Measurements from ENCODE around the gene GLP1R.

The GLP1R gene

DNA sequence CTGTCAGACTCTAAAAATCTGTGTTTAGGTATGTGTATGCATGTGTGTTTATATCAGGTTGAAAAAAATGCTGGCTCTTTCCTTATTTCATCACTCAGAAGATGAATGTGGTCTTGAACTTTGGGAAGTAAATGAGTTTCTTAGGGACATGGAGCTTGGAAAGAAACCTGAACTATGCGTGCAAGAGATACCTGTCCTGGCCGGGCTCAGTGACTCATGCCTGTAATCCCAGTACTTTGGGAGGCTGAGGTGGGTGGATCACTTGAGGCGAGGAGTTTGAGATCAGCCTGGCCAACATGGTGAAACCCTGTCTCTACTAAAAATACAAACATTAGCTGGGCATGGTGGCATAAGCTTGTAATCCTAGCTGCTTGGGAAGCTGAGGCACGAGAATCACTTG is 4.4 kb upstream of the GLP1R start:
- no peak for DNase-seq (ENCODE audit: low read depth in 2 of 2)

DNA sequence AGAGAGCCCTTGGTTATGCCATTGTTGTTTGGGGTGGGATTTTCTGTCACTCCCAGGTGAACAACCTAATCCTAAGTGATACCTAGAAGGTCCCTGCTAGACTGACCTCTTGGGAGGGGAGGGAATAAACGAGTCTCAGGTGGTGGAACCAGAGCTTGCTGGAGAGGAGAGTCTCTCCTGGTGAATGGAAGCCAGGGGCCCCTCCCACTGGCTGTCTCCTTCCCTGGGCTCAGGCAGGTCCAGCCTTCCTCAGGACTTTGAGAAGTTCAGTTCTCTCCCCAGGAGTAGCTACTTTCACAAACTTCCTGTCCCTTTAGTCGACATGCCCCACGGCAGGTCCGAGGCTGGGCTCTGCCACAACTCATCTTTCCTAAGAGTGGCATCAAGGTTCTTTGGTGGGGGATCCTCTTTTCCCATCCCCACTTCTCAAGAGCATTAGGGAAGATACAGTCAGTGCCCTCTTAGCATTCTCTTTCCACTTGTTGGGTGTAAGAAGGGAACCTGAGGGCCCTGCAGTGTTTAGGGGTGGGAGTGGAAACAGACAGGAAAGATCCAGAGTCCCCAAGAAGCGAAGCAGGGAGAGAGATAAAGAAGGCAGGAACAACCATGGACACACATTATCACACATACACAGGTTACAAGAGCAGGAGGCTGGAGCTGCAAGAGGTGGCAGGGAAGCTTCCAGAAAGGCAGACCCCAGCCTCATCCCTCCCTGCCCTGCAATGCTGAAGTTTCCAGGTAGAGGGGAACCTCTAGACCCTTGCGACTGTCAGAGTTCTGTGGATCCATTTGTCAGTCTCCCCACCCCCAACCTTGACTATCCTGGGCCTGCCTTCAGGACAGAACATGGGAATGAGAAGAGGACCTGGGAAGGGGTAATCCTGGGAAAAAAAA is 900 bp upstream of the GLP1R start:
- DNase-seq (ENCODE audit: low read depth in 2 of 2): no peak

DNA sequence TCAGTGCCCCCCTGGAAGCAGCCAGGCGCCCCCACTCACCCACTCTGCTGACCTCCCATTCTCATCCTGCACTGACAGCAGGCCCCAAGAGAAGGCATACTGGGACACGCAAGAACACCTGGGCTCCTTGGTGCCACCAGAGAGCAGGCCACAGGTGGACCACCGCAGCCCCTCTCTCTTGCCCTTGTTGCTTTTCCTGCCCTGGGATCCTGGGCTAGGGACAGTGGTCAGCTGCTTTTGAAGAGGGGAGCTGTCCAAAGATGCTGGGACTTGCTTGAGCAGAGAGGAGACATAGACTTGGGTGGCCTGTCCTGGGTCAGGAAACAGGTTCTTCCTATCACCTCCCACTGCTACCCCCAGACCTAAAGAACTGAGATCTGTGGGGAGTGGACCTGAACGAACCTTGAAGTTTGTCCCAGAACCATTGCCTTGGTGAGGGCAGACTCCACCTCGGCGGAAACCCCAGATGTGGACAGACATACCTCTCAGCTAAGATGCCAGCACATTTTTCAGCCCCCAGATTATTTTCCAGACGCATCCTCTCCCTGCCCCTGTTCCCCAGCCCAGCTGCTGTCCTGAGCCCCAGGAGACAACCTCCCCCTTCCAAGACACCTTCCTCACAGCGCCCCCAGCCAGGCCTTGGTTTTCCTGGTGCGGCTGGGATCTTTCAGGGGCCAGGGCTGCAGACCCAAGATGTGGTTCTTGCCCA is 1.1 kb downstream of the GLP1R start:
- DNase-seq (ENCODE audit: low read depth in 2 of 2): no peak

DNA sequence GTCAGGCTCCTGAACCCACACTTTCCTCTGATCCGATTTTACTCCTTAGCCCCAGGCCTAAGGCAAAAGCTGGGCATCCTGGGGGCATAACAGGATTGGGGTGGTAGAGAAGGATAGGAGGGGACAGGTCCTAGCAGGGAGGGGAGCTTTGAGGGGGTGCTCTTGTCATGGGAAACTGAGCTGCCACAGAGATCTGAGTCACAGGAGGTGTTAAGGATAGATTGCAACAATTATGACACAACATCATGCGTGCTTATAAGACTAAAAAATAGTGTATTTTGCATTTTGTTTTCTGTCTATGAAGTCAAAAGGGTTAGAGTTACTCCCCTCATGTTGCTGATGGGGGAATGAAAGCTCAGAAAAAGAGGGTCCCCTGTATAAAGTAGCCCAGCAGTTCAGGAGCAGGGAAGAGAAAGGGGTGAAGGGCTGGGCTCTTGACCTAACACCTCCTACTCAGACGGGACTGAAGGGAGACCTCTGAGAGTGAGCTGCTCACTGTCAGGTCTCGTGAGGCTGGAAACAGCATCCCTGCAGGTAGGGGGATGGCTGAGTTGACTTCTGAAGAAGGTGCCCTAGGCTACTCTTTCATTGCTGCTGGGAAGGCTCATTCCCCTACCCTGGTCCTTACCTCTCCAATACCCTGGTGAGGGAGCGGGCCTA is 2.0 kb downstream of the GLP1R start:
- no peak for DNase-seq (ENCODE audit: low read depth in 2 of 2)

DNA sequence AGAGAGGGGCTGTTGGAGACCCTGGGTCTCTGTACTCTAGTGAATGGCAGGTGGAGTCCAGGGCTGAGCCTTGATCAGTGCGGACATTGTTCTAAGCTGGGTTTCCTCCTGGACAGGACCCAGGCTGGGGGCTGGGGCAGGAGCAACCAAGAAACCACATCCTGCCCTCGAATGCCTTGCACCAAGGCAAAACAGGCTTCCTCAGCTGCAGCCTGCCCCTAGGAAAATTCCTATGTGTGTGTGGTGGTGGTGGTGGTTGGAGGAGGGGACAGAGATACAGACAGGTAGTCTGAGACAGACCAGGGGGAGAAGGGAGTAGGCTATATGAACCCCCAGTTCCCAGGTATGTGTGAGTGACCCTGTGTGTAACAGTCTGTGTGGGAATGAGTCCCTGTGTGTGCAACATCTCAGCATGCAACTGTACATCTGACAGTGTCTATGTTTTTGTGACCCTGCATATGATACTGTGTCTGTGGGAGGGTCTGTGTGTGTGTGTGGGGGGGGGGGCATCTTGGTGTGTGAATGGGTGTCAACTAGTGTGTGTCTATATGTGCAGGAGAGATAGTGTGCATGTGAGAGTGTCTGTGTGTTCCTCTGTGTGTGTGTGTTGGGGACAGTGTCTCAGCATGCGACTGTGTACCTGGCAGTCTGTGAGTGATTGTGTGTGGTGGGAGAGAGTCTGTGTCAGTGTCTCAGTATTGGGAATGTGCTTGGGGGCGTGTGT is 3.0 kb downstream of the GLP1R start:
- no peak for DNase-seq (ENCODE audit: low read depth in 2 of 2)

DNA sequence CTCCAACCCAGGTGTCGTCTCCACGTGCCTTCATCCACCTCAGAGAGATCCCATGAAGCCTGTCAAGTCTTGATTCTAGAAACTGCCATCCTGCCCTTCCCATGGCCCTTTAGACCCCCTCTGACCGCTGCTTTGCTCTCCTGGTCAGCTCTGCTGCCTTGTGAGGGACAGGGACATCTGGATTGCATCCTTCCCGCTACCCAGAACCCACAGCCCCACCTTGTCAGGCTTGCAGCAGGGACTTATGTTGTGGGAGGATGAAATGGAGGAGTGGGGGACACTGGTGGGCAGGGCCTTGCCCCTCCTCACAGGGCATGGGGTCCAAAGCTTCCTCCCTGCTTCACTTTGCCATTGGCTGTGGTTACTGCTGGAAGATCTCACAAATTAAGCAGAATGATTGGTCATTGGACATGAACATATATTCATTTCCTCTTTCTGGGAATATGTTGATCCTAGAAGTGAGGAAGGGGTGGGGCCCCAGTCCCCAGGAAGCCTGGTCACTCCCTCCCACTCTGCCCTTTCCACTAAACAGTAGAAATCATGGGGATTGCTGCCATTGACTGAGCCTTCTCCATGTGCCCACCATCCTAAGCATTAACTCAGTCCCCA is 4.5 kb downstream of the GLP1R start:
- DNase-seq (ENCODE audit: low read depth in 2 of 2): no peak

DNA sequence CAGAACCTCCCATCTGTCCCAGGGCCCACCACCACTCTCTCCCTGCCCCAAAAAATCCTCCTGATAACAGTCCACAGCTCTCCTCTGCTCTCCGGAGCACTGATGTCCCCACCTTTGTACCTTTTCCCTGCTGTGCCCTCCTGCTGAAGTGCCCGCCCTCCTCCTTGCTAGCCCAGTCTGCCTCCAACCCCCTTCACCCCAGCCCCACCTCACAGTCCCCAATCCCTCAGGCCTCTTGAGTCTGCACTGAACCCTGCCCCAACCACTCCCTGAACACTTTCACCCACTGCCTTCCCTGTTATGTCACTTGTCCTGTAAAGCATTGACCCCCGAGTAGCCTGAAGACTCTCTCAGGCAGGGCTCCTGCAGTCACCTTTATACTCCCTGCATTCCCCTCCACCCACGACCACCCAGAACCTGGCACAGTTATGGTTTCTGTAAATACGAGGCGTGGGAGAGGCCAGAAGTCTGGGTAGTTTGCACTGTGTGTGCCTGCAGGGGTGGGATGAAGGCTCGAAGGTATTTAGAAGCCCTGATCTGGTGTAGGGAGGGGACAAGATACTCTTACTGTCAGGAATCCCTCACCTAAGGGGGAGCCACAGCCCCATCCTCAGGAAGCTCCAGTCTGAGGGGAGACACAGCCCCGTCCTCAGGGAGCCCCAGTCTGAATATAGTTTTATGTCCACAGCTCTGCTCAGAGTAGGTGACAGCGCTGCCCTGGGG is 5.4 kb downstream of the GLP1R start:
- DNase-seq (ENCODE audit: low read depth in 2 of 2): no peak

DNA sequence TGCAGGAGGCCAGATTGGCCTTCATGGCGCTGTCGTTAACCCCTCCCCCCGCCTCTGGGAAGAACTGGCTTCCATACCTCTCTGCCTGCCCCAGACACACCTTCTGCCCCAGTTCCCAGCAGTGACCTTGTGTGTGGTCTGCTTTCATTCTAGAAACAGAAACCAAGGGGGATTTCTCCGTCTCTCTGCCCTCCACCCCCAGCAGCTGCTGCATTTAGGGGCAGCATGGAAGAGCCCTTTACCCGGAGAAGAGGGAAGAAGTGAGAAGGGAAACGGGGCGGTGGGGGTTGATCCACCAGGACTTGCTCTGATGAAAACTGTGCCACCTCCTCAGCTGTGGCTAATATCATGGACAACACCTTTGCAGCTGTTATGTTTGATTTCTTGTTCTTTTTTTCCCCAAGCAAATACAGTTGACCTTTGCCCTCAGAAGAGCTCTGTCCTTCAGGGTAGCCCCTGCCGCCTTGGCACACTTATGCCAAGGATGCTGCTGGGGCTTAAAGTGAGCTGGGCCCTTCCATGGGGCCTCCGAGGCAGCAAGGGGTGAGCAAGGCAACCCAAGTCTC is 6.1 kb downstream of the GLP1R start:
- DNase-seq (ENCODE audit: low read depth in 2 of 2): no peak

DNA sequence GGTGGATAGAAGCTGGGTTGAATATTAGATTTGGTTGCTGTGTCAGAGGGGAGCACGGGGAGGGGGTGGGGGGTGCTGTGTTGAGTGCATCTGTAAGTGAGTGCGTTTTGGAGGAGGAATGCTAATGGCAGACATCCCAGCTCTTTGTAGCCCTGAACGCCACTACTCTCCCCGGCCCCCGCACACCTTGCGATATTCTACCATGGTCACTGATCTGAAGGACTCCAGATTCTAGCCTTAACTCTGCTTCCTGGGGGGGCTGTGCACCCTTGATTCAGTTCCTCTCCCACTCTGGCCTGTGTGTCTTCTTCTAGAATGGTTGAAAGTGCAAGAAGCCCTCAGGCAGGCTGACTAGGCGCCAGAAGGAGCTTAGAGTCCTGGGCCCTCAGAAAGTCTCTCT is 7.1 kb downstream of the GLP1R start:
- no peak for DNase-seq (ENCODE audit: low read depth in 2 of 2)

DNA sequence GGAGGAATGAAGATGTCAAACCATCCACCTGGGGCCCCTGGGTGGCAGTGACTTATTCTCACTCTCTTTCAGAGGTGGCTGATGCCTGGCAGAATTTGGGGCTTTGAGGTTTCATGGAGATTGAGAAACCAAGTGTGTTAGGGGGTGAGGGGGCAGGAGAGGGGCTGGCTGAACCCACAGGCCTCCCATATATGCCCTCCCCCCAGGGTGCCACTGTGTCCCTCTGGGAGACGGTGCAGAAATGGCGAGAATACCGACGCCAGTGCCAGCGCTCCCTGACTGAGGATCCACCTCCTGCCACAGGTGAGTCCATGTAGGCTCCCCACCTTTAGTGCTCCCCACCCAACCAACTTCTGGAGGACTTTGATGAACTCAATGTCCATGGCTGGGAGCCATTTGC is 7.6 kb downstream of the GLP1R start:
- no peak for DNase-seq (ENCODE audit: low read depth in 2 of 2)

DNA sequence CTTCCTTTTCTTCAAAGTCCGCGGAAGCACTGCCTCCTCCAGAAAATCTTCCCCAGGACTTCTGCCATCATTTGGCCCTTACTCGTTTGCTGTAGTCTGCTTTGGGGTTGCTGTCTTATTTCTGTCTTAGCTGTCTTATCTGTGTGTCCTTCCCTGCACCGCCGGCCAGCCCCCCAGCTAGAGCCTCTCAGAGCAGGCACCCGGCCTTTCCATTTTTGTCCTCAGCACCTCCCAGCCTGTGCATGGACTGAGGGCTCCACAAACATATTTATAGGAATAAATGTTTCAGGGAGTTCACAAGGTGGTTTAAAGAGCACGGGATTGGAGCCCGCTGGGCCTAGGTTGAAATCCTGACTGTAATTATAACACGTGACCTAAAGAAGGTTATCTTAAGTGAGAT is 8.1 kb downstream of the GLP1R start:
- no peak for DNase-seq (ENCODE audit: low read depth in 2 of 2)

DNA sequence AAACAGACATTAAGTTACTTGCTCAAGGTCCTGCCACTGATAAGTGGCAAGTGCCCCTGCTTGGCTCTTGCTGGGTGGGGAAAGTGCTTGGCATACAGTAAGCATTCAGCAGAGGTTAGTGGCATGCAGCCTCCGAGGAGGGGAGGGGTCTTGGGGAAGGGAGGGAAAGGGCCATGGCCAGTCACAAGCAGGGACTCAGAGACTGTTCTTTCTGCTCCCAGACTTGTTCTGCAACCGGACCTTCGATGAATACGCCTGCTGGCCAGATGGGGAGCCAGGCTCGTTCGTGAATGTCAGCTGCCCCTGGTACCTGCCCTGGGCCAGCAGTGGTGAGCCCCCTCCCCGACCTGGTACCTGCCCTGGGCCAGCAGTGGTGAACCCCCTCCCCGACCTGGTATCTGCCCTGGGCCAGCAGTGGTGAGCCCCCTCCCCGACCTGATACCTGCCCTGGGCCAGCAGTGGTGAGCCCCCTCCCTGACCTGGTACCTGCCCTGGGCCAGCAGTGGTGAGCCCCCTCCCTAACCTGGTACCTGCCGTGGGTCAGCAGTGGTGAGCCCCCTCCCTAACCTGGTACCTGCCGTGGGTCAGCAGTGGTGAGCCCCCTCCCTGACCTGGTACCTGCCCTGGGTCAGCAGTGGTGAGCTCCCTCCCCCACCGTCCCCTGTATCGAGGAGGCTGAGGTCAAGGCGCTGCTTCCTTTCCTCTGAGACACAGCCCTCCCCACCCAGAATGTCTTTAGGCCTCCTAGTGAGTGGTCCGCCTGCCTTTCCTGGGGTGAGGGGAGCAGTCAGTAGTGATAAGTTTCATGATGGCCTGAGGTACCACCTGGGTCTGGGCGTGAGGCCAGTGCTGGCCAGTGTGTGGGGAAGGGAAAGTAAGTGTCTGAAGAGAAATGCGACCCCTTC is 8.9 kb downstream of the GLP1R start:
- no peak for DNase-seq (ENCODE audit: low read depth in 2 of 2)

DNA sequence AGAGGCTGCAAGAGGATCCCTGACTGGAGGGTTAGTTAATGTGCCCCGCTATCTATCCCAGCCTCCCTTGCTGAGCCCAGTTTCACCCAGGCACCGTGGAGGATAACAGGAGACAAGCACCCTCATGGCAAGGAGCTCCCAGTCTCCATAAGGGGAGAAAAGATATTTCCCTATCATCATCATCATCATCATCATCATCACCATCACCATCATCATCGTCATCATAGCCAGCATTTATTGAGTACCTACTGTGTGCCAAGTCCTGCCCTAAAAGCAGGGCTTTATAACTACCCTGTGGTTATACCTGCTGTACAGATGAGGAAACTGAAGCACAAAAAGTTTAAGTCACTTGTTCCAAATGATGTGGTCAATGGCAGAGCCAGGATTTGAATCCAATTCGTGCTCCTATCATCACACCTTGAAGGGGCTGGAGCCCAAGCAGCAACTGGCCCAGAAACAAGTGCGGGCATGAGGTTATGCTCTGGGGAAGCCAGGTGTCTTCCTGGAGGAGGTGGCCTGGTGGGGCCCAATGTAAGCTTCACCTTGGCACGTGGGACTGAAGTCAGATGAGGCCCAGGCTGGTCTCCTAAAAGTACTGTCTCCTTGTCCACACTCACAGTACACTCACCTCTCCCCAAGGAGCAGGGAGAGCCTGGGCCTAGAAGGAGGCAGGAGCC is 10.0 kb downstream of the GLP1R start:
- DNase-seq (ENCODE audit: low read depth in 2 of 2): no peak

DNA sequence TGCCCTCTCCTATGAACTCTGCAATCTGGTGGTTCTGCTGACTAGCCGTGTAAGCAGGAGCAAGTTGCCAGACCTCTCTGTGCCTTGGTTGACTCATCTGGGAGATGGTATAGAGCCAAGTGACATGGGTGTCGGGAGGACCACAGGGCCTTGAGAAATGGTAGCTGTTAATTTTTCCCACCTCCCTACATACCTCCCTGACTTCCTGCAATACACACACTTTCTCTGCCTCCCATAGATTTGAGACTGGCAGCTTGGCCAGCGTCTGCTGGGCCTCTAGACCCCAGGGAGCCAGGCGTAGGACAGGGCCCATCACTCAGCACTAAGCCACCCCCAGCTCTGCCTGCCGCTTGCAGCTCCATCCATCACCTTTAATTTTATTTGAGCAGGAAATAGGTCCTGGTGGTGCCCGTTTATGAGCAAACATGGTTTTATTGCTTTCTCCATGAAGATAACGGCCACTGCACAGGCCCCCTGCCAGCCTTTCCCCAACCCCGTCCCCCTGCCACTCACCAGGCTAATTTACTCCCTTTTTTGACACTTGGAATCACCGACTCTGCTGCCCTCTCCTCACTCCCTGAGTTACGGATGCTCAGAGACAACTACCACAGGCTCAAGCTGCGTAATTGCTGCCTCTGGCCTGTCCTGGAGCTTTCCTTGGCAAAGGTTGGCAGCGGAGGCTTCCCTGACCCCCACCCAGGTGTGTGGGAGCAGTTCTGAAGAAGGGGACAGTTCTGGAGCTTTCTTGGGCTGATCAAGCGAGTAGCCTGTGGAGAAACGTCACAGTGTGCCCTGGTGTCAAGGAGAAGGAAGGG is 11.1 kb downstream of the GLP1R start:
- no peak for DNase-seq (ENCODE audit: low read depth in 2 of 2)

DNA sequence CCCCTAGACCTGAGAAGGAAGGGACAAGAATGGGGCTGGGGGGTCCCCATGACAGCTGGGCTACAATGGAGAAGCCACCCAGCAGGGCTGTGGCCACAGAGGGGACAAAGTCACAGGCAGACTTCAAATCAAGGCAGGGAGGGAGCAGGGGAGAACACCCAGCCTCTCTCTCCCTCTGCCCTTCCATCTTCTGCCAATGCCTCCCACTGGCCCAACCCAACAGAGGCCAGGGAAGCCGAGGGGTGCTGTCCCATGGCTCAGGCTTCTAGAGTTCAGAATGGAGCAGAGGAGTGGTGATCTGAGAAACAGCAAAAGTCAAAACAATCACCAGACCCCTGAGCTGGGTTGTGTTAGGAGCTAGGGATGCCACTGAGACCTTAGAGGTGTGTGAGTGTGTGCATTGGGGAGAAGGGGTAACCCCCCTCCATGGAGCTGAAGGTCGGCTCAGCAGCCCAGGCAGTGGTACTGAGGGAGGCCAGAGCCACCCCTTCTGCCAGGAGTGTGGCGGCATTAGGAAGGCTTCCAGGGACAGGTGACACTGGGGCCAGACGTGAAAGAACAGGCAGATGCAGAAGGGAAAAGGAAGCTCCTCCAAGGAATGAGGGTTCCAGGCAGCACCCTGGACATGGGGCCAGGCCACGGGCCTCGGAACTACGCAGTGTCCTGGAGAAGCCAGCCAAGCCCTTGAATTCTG is 12.0 kb downstream of the GLP1R start:
- DNase-seq (ENCODE audit: low read depth in 2 of 2): no peak

DNA sequence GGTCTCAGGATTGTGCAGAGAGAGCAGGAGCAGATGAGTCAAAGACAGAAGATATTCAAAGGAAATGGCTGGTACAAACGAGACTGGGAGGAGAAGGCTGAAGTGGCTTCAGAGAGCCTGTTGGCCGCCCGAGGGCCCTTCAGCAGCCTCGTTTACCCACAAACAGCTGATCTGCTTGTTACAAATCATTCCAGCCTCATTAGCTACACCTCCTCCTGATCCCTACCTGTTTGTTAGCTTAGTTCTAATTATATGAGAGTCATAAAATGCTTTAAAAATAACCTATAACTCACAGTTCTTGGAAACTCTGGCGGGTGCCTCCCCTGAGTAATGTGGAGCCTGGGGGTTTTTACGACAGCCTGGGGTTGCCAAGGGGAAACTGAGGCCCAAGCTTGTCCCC is 12.6 kb downstream of the GLP1R start:
- no peak for DNase-seq (ENCODE audit: low read depth in 2 of 2)

DNA sequence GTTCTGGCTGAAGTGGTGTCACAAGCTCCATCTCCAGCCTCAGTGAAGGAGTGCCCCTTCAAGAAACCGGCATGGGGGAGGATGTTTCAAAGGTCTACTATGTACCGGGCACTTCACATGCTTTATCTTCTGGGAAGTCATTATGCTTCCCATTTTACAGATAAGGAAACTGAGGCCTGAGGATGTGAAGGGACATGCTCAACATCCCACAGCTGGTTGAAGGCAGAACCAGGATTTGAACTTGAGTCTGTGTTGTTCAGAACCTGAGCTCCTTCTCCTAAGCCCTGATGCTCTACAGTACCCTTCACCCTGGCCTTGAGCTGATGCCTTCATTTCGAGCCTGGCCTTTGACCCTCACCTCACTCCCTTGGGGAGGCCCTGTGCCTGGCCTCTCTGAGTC is 13.0 kb downstream of the GLP1R start:
- DNase-seq (ENCODE audit: low read depth in 2 of 2): no peak
